Measurements from ENCODE around the gene AGPAT3.
A peak's percentile ranks its signal among the peaks of the same experiment; 100 is the strongest.

The AGPAT3 gene

DNA sequence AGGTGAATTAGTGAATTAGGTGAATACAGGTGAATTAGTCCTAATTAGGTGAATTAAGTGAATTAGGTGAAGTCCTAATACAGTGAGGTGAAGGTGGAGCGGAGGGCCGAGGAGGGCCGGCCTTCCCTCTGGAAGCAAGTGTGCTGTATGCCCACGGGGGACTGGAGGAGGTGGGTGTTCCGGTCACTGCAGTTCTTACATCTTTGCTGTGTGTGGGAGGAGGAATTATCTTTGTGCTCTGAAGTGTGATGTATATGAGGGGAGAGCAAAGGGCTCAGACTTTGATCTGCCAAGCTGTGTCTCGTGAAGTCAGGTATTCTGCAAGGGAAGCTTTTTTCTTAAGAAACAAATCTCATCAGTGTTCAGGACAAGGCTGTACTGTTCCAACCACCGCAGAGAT is 45.4 kb downstream of the AGPAT3 start:
- peak; percentile 9 for DNase-seq

DNA sequence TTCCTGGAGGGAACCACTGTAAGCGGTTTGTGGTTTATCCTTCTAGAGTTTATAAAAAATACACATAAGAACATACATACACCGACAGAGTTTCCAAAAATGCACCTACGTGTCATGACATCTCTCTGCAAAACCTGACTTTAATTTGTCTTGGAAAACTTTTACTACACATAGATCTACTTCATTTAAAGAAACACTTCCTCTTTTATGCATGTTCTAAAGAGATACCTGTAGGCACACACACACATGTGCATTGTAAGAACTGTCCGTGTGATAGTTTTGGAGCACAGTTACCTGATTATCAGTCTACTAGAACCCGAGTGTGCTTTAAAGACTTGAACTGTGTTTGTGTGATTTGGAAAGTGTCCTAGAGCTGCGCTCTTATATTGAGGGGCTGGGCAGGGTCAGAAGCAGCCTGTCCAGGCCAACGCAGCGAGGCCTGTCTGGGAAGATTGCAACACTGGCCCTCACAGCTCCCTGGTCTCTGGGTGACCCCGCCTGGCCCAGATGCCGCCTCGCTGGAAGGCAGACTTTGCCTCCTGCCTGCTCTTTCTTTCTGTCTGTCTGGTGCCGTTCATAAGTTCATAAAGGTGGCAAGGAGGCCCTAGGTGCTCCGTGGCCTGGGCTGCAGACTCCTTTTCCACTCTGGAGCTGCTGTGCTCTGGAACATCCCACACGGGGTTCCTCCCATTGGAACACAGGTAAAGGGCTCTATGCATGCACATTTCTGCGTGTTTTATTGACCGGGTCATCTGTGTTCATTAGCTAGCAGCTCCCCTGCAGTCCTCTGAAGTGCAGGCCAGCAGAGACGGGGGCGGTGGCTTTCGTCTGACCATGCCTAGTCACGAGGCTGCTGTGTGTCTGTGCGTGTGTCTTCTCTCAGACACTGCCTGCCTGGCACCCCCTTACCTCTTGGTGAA is 46.3 kb downstream of the AGPAT3 start:
- DNase-seq, result no peak

DNA sequence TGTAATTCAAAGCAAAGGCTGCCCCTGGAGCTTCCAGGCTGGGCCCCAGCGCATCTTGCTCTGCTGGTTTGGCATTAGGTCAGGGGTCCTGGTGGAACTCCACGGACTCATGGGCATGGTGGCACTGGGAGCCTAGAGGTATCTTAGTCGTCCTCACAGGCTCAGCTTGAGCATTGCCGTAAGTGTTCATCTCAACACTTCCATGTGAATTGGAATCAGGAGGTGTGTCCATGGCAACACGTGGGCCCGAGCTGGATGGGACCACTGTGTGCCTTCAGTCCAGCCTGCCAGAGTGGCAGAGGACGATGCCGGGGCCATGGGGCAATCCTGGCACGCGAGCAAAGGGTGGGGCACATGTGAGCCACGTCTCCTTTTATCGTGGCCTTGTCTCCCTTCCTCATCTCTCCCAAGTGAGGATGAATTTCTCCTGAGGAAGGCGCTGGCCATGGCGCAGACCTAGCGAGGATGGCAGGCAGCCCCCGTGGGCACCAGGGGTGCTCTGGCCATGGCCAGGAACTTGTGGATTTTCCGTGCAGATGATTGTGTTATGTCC is 47.0 kb downstream of the AGPAT3 start:
- DNase-seq, result no peak

DNA sequence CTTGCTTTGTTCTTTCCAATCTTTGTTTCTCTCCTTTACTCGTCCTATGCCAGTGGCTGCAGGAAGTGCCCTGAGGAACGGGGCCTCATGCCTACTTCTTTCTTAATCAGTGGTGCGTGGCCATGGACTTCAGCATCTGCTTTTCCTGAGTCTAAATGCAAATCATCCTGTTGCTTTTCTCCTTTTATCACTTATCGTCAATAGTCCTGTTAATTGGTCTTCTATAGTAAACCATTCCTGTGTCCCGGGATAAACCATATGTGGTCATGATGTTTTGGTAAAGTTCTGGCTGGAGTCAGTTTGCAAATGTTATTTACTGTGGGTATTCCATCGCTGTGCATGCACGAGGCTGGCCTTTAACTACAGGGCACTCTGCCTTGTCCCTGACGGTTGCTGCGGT is 47.5 kb downstream of the AGPAT3 start:
- DNase-seq, result no peak

DNA sequence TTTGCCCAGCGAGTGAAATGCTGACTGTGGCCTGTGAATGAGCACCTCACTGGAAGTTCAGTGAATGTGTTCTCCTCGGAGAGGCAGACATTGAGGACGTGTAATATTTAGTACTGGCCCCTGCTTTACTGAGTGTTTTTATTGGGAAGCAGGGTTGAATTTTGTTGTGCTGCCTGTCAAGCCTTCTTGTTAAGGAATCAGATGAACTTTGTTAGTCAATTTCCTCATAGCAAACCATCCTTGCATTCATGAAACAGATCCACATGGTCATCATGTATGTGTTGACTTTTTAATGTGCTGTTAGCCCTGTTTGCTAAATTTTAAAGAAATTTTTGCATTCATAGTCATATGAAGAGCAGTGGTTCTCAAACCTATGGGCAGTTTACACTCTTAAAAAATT is 47.9 kb downstream of the AGPAT3 start:
- no peak for DNase-seq

DNA sequence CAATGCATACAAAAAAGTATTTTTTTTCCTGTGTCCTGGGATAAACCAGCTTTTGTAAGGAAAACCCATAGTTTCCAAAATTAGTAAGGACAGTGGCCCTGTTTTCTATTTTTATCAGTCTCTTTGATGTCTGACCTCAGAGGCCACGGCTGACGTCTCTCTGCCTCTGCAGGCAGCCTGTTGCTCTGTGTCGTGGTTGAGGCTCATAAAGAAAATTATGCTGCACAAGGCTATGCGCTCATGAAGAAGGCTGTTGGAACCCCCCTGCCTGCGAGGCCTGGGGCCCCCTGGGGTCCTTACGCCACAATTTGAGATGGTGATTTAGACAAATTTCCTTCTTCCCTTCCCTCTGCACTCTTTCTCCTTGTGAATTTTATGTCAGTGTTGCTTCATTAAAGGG is 48.9 kb downstream of the AGPAT3 start:
- DNase-seq, result no peak

DNA sequence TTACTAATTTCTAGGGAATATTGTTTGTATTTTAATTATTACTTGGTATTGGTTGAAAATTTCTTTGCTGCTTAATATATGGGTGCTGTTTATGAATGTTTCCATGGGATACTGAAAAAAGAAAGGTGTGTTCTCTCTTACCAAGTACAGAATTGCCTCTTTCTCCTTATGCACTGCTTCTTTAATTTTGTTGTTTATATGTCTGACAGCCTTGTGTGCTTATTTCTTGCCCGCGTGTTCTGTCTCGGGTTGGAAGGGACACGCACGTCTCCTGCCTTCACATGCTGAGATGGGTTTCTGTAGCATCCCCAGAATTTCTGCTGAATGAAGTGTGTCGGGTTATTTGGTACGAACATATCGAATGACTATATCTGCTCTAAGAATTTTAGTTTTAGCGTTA is 51.1 kb downstream of the AGPAT3 start:
- no peak for DNase-seq

DNA sequence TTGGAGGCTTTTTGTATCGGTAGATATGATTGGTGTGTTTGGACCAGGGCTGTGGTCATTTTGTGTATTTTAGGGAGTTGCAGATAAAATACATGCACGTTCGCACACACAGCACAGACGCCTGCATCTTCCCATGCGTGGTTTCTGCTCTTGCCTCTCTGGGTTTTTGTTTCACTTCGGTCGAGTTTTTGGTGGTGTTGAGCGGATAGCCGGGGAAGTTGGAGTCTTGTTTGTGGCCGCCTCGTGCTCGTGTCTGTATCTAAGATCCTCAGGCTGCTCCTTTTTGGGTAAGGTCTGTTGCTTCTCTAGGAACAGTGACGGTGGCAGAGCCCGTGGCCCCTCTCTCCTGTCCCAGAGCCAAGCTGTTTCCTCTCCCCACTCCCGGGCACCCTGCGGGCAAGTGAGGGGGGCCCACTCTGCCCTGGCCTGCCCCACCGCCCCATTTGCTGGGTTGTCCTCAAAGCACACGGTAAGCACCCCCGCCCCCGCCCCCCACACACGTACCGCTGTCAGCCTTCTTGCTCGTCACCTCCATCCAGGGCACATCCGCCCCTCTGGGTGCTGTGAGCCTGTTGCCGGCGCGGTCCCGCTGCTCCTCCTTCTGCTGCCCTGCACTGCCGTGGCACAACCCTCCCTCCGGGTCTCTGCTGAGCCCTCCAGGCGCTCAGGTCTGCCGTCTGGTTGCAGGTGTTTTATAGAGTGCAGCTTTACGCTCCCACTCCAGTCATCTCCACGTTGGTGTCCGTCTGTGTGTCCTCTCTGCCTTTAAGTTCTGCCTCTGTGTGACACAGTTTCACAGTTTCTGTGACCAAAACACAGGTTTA is 51.9 kb downstream of the AGPAT3 start:
- DNase-seq, result no peak

DNA sequence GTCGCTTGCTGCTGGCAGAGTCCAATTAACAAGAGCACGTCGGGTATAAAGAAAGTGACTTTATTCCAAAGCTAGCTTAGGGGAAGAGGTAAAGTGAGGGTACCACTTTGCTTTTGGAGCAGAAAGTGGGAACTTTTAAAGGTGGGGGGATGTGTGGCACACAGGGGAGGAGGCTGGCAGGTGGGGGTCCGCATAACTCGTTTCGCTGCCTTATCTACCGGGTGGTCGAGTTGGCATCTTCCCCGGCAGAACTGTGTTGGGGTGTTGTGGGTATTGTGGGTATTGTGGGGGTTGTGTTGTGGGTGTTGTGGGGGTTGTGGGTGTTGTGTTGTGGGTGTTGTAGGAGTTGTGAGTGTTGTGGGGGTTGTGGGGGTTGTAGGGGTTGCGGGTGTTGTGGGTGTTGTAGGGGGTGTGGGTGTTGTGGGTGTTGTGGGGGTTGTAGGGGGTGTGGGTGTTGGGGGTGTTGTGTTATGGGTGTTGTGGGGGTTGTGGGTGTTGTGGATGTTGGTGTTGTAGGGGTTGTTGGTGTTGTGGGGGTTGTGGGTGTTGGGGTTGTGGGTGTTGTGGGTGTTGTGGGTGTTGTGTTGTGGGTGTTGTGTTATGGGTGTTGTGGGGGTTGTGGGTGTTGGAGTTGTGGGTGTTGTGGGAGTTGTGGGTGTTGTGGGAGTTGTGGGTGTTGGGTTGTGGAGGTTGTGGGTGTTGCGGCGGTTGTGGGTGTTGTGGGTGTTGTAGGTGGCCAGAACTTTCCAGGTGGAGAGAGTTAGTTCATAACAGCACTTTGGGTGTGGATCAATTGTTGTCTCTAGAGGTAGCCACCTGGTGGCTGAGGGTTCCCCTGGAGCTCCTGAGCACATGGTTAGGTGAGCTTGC is 52.7 kb downstream of the AGPAT3 start:
- DNase-seq, result no peak

DNA sequence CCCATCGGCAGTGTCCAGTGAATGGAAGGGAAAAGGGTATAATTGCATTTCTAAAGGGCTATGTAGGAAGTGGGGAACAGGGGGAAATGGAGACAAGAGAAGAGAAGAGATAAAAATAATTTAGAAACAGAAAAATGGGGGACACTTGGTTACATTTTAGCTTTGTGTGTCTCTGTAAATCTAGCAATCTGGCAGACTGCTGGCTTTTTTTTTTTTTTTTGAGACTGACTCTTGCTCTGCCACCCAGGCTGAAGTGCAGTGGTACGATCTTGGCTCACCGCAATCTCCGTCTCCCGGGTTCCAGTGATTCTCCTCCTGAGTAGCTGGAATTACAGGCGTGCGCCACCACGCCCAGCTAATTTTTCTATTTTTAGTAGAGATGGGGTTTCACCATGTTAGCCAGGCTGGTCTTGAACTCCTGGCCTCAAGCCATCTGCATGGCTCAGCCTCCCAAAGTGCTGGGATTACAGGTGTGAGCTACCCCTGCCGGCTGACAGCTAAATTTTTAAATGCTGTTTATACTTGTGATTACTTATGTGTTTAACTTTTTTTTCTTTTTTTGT is 53.4 kb downstream of the AGPAT3 start:
- no peak for DNase-seq

DNA sequence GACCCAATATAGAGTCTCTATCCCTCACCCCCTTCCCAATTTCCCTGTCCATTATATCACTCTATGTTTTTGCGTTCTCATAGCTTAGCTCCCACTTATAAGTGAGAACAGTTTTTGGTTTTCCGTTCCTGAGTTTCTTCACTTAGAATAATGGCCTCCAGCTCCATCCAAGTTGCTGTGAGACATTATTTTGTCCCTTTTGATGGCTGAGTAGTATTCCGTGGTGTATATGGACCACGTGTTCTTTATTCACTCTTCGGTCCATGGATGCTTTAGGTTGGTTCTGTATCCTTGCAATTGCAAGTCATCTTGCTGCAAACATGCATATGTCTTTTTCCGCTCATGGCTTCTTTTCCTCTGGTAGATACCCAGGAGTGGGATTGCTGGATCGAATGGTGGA is 54.3 kb downstream of the AGPAT3 start:
- no peak for DNase-seq

DNA sequence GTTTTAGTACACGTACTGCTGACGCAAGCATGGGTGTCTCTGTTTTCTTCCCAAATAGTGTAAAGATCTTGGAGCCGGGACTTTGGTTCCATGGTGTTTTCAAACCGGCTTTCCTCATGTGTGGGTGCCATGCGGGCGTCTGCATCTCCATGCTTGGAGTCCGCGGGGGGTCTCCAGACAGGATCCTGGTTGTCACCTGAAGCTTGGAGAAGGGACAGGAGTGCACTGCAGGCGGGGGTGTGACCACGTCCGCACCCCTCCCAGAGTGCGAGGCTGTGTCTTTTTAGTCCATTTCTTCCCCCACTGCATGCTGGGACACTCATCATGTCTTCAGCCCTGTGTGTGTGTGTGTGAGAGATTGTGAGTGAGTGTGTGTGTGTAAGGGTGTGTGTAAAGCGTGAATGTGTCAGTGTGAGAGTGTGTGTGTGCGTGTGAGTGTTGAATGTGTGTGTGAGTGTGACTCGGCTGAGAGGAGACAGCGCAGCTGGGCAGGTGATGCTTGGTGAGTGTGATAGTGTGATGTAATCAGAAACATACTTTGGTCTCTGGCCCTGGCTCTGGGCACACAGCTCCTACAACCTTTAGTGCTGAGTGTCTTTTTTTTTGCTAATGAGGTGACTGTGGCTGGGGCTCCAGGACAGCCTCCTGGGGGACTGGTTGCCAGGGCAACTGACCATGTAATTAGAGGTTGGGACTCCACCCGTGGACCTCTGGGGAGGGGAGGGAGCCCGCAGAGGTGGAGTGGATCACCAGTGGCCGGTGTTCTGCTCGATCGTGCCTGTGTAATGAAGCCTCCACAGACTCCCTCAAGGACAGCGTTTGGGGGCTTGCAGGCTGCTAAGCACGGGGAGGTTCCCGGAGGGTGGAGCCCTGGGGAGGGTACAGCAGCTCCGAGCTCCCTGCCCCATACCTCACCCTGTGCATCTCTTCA is 55.1 kb downstream of the AGPAT3 start:
- no peak for DNase-seq

DNA sequence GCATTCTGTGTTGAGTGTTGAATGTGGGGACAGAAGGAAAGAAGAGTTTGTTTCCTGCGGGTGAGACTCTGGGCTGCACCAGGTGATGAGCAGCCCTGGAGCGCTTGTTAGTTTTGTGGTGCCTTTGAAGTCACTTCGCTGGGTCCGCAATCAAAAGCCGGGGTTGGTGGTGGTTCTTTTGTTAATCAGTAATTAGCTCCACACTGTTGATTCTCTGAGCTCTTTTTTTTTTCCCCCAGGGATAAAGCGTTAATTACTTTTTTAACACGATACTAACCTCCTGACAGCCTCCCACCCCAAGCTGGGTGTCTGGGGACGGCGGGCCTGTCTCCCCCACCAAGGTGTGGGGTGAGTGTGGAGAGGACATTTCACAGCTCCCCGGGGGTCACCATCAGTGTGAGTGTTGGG is 56.6 kb downstream of the AGPAT3 start:
- no peak for DNase-seq

DNA sequence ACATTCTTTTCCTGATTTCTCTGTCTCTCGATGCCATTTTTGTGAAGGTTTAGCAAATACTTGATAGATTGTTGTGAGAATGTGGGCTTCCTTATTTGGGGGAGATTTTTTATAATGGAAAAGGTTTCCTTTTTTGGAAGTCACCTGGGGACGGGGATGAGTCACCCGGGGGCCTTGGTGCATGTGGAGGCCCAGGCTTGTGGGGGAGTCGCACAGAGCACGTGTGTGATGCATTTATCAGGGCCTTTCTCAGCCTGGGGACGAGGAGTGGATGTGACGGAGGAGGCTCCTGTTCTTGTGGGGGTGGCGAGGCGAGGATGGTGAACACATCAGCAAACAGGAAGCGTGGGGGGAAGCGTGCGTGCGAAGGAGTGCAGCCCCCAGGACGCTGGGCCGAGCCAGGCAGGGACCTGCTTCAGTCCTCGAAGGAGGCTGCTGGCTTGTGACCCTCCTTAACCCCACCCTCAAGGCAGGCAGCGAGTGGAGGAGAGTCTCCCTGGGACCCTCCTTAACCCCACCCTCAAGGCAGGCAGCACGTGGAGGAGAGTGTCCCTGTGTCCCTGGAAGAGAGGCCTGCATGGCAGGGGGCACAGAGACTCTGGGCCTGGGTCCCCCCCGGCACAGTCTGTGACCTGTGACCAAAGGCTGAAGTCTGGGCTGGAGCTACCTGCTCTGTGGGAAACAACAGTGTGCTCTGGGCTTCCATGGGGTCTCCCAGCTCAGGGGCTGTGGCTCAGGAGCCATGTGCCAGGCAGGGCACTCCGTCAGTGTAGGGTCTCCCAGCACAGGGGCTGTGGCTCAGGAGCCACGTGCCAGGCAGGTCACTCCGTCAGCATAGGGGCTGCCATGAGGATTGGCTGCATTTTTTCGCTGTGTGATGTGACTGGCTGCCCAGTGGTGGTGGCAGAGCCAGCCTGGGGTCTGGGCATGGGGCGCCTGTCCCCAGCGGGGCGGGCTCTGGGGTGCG is 57.2 kb downstream of the AGPAT3 start:
- DNase-seq, result peak; percentile 45

DNA sequence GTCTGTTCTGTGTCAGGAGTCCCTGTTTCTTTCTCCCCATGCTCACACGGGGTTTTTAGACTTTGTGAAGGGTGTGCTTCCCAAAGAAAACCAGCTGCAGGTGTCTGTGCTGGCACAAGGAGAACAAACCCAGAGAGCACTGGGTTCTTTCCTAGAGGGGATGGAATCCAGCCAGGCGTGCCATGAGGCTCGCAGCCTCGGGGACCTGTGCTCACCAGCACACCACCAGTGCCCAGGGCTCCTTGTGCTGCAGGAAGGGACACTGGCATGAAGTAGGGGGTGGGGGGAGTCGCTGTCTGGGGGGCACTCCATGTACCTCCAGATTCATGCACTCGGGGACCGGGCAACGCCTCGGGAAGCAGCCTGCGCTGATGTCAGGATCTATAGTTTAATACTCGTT is 57.9 kb downstream of the AGPAT3 start:
- DNase-seq, result no peak

DNA sequence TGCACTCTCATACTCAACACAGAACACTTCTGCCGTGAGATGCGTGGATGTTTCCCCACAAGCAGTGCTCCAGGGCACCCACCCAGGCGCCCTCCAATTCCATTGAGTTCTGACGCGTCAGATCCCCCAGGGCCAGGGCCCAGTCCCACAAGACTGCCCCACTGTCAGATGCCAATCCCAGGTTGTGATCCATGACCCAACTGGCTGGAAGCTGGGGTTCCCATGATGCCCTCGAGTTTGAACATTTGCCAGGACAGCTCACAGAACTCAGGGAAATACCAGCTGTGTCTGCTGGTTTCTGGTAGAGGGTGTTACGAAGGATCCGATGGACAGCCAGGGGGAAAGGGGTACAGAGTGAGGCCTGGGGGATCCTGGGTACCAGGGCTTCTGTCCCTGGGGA is 58.4 kb downstream of the AGPAT3 start:
- no peak for DNase-seq

DNA sequence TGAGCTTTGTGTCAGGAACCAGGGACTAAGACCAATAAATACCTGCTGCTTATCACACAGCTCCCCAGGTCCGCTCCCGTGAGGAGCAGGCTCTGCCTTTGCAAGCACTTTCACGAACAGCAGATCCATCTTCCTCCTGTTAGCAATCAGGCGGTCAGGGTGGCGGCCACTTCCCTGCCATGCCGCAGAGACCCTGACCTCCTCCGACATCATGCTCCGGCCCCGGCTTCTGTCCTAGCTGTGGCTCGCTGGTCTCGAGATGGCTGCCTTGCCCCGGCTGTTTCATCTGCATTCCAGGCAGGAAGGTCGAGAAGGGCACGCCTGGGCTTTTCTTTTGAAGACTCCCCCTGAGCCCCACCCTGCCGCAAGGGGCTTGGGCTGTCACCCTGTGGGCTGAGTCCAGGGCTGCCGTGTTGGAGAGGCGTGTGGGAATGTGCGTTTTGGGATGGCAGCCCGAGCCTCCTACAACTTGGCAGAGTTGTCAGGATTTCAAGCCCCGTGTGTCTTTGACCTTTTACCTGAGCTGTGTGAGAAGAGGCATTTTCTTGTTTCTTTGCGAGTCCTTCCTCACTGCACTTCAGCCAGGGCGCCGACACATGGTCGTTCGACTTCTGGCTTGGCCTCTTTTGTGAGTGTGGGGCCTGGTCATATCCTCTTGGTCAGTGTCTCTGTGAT is 59.5 kb downstream of the AGPAT3 start:
- no peak for DNase-seq

DNA sequence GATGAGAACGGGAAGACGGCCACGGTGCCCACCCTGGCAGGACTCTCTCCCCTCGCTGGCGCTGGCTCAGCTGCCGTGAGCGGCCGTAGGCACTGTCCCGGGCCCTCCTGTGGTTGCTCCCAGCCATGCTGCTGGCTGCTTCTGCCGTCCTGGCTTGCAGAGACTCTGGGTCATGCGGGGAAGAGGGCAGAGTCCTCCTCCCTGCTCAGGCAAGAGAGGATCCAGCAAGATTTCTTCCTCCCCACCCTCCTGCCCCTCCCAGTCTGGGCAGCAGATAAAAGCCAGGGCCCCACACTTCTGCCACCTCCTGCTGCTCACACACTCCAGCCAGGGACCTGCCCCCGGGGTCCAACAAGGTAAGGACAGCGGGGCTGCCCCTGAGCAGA is 60.1 kb downstream of the AGPAT3 start:
- DNase-seq, result no peak

DNA sequence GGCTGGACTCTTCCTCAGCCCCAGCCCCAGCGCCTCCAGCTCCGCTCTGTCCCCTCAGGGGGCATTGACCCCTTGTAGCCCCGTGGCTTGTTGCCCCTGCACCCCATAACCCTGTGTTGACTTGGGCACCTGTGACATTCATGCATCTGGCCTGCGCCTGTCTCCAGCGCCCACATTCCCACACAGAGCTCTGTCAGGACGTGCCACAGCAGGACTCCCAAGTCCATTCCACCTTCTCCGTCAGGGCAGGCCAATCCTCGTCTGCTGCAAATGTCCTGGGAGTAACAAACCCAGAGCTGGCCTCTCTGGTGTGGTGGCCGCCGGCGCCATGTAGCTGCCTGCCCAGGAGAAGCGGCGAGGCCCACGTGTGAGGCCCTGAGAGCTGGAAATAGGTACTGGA is 60.6 kb downstream of the AGPAT3 start:
- DNase-seq, result no peak

DNA sequence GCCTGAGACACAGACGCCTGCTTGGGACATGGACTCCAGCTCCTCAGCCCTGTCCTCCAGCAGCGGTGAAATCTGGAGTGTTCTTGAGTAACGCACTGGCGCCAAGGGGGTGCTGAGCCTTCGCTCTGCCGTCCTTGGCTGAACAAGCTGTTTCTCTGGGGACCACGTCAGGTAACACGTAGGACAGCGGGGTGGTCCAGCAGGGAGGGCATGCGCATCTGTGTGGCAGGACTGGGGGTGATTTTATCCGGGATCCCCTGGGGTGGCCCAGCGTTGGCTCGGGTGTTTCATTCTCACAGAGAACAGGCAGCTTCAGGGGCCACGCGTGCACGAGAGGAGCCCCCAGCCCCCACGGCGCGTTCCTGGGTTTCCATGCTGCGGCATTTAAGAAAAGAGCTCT is 61.2 kb downstream of the AGPAT3 start:
- DNase-seq, result no peak
